Uterus (tissue), 4 donors: ENCODE measurements around the gene ADAP2. TPM values are rescaled to one million over a fixed set of nuclear protein-coding genes. Genes with fewer than 3 reads are reported as not detected.

ENCODE experiments used
- DNase-seq, 2 donors: peaks; one replicate each; pipeline ENCODE4 v3.0.0-alpha.2; 2019 to 2020
- H3K27ac ChIP-seq, 2 donors: fragments of 200-600 bp; sonication (generic); 1 replicate in 1 of 2; 2 replicates in 1 of 2; pipeline ENCODE4 v1.5.1; 2016 to 2018
- H3K27me3 ChIP-seq, 2 donors: fragments of 200-600 bp; sonication (generic); one replicate each; pipeline ENCODE4 v1.5.1; 2018 to 2019; ENCODE audit warnings: control low read depth in 1 of 2
- H3K36me3 ChIP-seq, 2 donors: fragments of 200-600 bp; sonication (generic); one replicate each; pipeline ENCODE4 v1.5.1; 2019; ENCODE audit warnings: control low read depth in 1 of 2
- H3K4me1 ChIP-seq, 2 donors: fragments of 200-600 bp; sonication (generic); one replicate each; pipeline ENCODE4 v1.5.1; 2018 to 2019; ENCODE audit warnings: control low read depth in 1 of 2
- H3K4me3 ChIP-seq, 2 donors: fragments of 200-600 bp; sonication (generic); 1 replicate in 1 of 2; 2 replicates in 1 of 2; pipeline ENCODE4 v1.5.1; 2018 to 2019; ENCODE audit warnings: mild to moderate bottlenecking in 1 of 2
- H3K9me3 ChIP-seq, 2 donors: fragments of 200-600 bp; sonication (generic); one replicate each; pipeline ENCODE4 v1.5.1; 2019; ENCODE audit warnings: control low read depth in 1 of 2
- CTCF ChIP-seq, 4 experiments: fragments of 200-600 bp in 2 of 4; fragments of 450-650 bp in 2 of 4; sonication (generic) in 2 of 4; IDR thresholded peaks; one replicate each; pipeline ENCODE4 v1.5.1; 2016 to 2019; ENCODE audit warnings: antibody characterized with exemption in 4 of 4, mild to moderate bottlenecking in 2 of 4, moderate library complexity in 1 of 4
- POLR2A ChIP-seq, 2 donors: fragments of 450-650 bp; IDR thresholded peaks; one replicate each; pipeline ENCODE4 v1.6.1; 2016; ENCODE audit warnings: antibody characterized with exemption in 2 of 2, mild to moderate bottlenecking in 1 of 2, moderate library complexity in 1 of 2
- intact Hi-C: fragments of 100-400 bp; cut with DNase I; formaldehyde crosslinking; loops from one replicate; pipeline ENCODE4 v1.15.1; 2023; ENCODE audit warnings: low total_unique reads
- total RNA-seq, 4 donors: library from RNA; depleted of rRNA in 3 of 4; stranded (reverse); fragments of >200 nt in 3 of 4; gene quantifications; one replicate each; pipeline versions ENCODE4 v1.1.0 to v1.2.4, GENCODE V29; 2014 to 2023
- donor health status: DM: yes; HTN: yes; CAD: no.

ADAP2 gene, protein sequence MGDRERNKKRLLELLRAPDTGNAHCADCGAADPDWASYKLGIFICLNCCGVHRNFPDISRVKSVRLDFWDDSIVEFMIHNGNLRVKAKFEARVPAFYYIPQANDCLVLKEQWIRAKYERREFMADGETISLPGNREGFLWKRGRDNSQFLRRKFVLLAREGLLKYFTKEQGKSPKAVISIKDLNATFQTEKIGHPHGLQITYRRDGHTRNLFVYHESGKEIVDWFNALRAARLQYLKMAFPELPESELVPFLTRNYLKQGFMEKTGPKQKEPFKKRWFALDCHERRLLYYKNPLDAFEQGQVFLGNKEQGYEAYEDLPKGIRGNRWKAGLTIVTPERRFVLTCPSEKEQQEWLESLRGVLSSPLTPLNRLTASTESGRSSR
- total RNA-seq, result 10 to 100 TPM in 3 of 4 donors, not detected in 1; 10.3 to 17.6 (median 10.9) TPM

- Histone ChIP-seq H3K27ac (peak within 1 kb of the TSS in 1 of 2 donors; percentile 21), H3K4me3 (peak within 1 kb of the TSS; percentile 12 to 29), H3K9me3 (no peaks in the 10 kb centered on the region), H3K36me3 (no peaks in the 10 kb centered on the region), H3K4me1 (peaks cover 0 to 12% of the 10 kb centered on the region in 2 donors), H3K27me3 (peaks cover 0 to 13% of the 10 kb centered on the region in 2 donors)
- DNase-seq, result peak in 1 of 2 donors; percentile 24
- TF ChIP-seq CTCF (IDR thresholded peaks at IDR 0.05) (no peak), POLR2A (IDR thresholded peaks at IDR 0.05) (no peak)
- intact Hi-C loops, result no loop called here
Measured at GRCh38 chr17:30921544-30922196, at the start of gene ADAP2. Gene ADAP2 (plus strand): TSS chr17:30921945. CDS start chr17:30922015, 70 bp downstream.

- TF ChIP-seq CTCF (IDR thresholded peaks at IDR 0.05) (no peak), POLR2A (IDR thresholded peaks at IDR 0.05) (no peak)
- Histone ChIP-seq H3K4me3 (no peak overlapping the region), H3K4me1 (no peaks in the 10 kb centered on the region), H3K27ac (no peak overlapping the region), H3K36me3 (no peaks in the 10 kb centered on the region), H3K27me3 (no peaks in the 10 kb centered on the region), H3K9me3 (no peaks in the 10 kb centered on the region)
- no peak for DNase-seq
- intact Hi-C loops, result no loop called here
Measured at GRCh38 chr17:30886187-30886586, 35.6 kb upstream of the ADAP2 start.

- H3K4me1 ChIP-seq, result no peaks in the 10 kb centered on the region
- H3K36me3 ChIP-seq, result no peaks in the 10 kb centered on the region
- intact Hi-C loops, result no loop called here
- H3K4me3 ChIP-seq, result no peak overlapping the region
- no peak overlapping the region for H3K27ac ChIP-seq
- H3K9me3 ChIP-seq, result no peaks in the 10 kb centered on the region
- TF ChIP-seq CTCF (IDR thresholded peaks at IDR 0.05), result no peak
- TF ChIP-seq POLR2A (IDR thresholded peaks at IDR 0.05), result no peak
- H3K27me3 ChIP-seq, result no peaks in the 10 kb centered on the region
- no peak for DNase-seq
Measured at GRCh38 chr17:30894236-30894635, 27.5 kb upstream of the ADAP2 start.

GRCh38 chr17:30897311-30897710 is 24.4 kb upstream of the ADAP2 start:
- no peaks in the 10 kb centered on the region for H3K36me3 ChIP-seq

More at GRCh38 chr17:30897311-30897710, 24.4 kb upstream of the ADAP2 start:
- H3K4me1 ChIP-seq, result no peaks in the 10 kb centered on the region
- no peaks in the 10 kb centered on the region for H3K27me3 ChIP-seq
- H3K4me3 ChIP-seq, result no peak overlapping the region
- no peak for TF ChIP-seq CTCF (IDR thresholded peaks at IDR 0.05)
- intact Hi-C loops, result no loop called here
- no peak overlapping the region for H3K27ac ChIP-seq
- no peaks in the 10 kb centered on the region for H3K9me3 ChIP-seq
- DNase-seq, result no peak
